DOHH2 (cell line): ENCODE measurements around the gene HIVEP1.
"Not testable (repeated sequence)": the region's sequence is repeated elsewhere in the genome, so short reads cannot be mapped to it uniquely, and the experiment has no call there.

Source experiments
- H3F3A ChIP-seq: fragments of 200-600 bp; sonication (generic), shearing (Covaris generic); 2 replicates; pipeline ENCODE4 v1.6.0; 2016; ENCODE audit warnings: antibody characterized with exemption, mild to moderate bottlenecking; ENCODE audit not compliant: control insufficient read depth, insufficient read depth
- H3K27ac ChIP-seq: fragments of 200-600 bp; sonication (generic); 2 replicates; pipeline ENCODE4 v1.5.1; 2014; ENCODE audit warnings: low read depth, mild to moderate bottlenecking, low read length, moderate library complexity
- H3K27me3 ChIP-seq: fragments of 200-600 bp; sonication (generic); 2 replicates; pipeline ENCODE4 v1.6.1; 2014; ENCODE audit warnings: mild to moderate bottlenecking, low read length, mixed read lengths; ENCODE audit not compliant: control insufficient read depth
- H3K36me3 ChIP-seq: fragments of 200-600 bp; sonication (generic); 2 replicates; pipeline ENCODE4 v1.6.1; 2014; ENCODE audit warnings: mild to moderate bottlenecking, low read length, moderate library complexity, mixed read lengths; ENCODE audit not compliant: control insufficient read depth
- H3K4me1 ChIP-seq: fragments of 200-600 bp; sonication (generic); 2 replicates; pipeline ENCODE4 v1.6.1; 2014; ENCODE audit warnings: mild to moderate bottlenecking, low read length, mixed read lengths; ENCODE audit not compliant: control insufficient read depth
- H3K4me2 ChIP-seq: fragments of 200-600 bp; sonication (generic); 2 replicates; pipeline ENCODE4 v1.6.0; 2014; ENCODE audit warnings: mild to moderate bottlenecking, low read length, moderate library complexity
- H3K4me3 ChIP-seq: fragments of 200-600 bp; sonication (generic); 2 replicates; pipeline ENCODE4 v1.5.1; 2014; ENCODE audit warnings: mild to moderate bottlenecking, low read length, mixed read lengths
- H3K79me2 ChIP-seq: fragments of 200-600 bp; sonication (generic); 2 replicates; pipeline ENCODE4 v1.6.1; 2014; ENCODE audit warnings: mild to moderate bottlenecking, low read length, mixed read lengths; ENCODE audit not compliant: control insufficient read depth
- H3K9me2 ChIP-seq: fragments of 200-600 bp; sonication (generic); replicated peaks from 2 replicates; pipeline ENCODE4 v1.6.1; 2014; ENCODE audit warnings: mild to moderate bottlenecking, low read length, mixed read lengths; ENCODE audit not compliant: control insufficient read depth
- H3K9me3 ChIP-seq: fragments of 200-600 bp; sonication (generic); 2 replicates; pipeline ENCODE4 v1.6.1; 2014; ENCODE audit warnings: antibody characterized with exemption, low read length, mixed read lengths; ENCODE audit not compliant: control insufficient read depth, insufficient read depth
- H4K20me1 ChIP-seq: fragments of 200-600 bp; sonication (generic); 2 replicates; pipeline ENCODE4 v1.6.0; 2014; ENCODE audit warnings: low read depth, mild to moderate bottlenecking, antibody characterized with exemption, low read length, moderate library complexity; ENCODE audit not compliant: control insufficient read depth, insufficient read depth
- EZH2phosphoT487 ChIP-seq: fragments of 200-600 bp; sonication (generic); IDR thresholded peaks from 2 replicates; pipeline ENCODE4 v1.6.1; 2017; ENCODE audit warnings: borderline replicate concordance, mild to moderate bottlenecking, antibody characterized with exemption, low read length, moderate library complexity, mixed read lengths
- TF ChIP-seq, protein P1 (sequence below): fragments of 200-600 bp; sonication (generic); IDR thresholded peaks from one replicate; pipeline ENCODE4 v1.5.1; 2014; ENCODE audit warnings: antibody characterized with exemption, mild to moderate bottlenecking, low read depth, low read length; ENCODE audit not compliant: poor library complexity, severe bottlenecking

Gene HIVEP1

DNA sequence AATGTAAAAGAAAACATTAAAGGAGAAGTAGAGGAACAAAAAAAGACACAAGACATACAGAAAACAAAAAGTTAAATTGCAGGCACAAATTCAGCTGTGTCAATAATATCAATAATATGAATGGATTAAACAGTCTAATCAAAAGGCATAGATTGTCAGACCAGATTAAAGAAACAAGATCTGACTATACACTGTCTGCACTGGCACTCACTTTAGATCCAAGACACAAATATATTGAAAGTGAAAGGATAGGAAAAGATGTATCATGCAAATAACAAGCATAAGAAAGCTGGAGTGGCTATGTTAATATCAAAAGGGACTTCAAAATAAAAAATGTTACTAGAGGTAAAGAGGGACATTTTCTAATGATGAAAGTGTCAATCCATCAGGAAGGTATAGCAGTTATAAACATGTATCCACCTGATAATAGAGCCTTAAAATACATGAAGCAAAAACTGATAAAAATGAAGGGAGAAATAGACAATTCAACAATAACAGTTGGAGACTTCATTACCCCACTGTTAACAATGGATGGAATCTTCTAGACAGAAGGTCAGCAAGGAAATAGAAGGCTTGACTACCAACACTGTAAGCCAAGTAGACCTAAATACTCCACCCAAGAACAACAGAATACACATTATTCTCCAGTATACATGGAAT, 89.7 kb downstream of the HIVEP1 start:
- H3K4me3 ChIP-seq: no peak overlapping the region
- no peak overlapping the region for H3K27ac ChIP-seq
- H3K9me2 ChIP-seq: no peaks in the 10 kb centered on the region
- no peaks in the 10 kb centered on the region for H3K4me1 ChIP-seq
- H4K20me1 ChIP-seq: no peaks in the 10 kb centered on the region
- no peaks in the 10 kb centered on the region for H3K36me3 ChIP-seq
- H3F3A ChIP-seq: no peaks in the 10 kb centered on the region
- no peaks in the 10 kb centered on the region for H3K79me2 ChIP-seq
- TF ChIP-seq, protein P1, sequence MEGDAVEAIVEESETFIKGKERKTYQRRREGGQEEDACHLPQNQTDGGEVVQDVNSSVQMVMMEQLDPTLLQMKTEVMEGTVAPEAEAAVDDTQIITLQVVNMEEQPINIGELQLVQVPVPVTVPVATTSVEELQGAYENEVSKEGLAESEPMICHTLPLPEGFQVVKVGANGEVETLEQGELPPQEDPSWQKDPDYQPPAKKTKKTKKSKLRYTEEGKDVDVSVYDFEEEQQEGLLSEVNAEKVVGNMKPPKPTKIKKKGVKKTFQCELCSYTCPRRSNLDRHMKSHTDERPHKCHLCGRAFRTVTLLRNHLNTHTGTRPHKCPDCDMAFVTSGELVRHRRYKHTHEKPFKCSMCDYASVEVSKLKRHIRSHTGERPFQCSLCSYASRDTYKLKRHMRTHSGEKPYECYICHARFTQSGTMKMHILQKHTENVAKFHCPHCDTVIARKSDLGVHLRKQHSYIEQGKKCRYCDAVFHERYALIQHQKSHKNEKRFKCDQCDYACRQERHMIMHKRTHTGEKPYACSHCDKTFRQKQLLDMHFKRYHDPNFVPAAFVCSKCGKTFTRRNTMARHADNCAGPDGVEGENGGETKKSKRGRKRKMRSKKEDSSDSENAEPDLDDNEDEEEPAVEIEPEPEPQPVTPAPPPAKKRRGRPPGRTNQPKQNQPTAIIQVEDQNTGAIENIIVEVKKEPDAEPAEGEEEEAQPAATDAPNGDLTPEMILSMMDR: no peak
- TF ChIP-seq EZH2phosphoT487: no peak
- no peaks in the 10 kb centered on the region for H3K27me3 ChIP-seq
- no peak overlapping the region for H3K4me2 ChIP-seq
- H3K9me3 ChIP-seq: no peaks in the 10 kb centered on the region

DNA sequence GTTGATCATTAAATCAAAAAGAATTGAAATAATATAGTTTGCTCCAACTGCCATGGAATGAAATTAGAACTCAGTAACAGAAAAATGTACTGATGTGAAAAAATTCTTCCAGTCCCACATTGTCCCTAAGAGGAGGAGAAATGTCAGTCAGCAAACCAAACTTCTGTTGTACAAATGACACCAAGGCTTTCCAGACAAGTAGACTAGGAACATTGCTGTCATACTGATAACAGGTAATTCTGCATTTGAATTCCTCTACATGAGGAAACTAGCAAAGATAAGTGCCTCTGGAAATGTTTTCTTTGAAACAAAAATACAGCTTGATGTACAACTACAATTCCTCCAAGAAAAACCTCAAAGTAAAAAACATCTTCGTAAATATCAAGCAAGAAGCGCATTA, 90.2 kb downstream of the HIVEP1 start:
- H3F3A ChIP-seq: no peaks in the 10 kb centered on the region
- no peak overlapping the region for H3K4me3 ChIP-seq
- no peaks in the 10 kb centered on the region for H3K9me2 ChIP-seq
- H3K9me3 ChIP-seq: no peaks in the 10 kb centered on the region
- H4K20me1 ChIP-seq: no peaks in the 10 kb centered on the region
- no peaks in the 10 kb centered on the region for H3K36me3 ChIP-seq
- no peaks in the 10 kb centered on the region for H3K79me2 ChIP-seq
- H3K27ac ChIP-seq: no peak overlapping the region
- no peak for TF ChIP-seq EZH2phosphoT487
- TF ChIP-seq, protein P1: no peak
- H3K27me3 ChIP-seq: no peaks in the 10 kb centered on the region
- H3K4me1 ChIP-seq: no peaks in the 10 kb centered on the region
- H3K4me2 ChIP-seq: no peak overlapping the region

DNA sequence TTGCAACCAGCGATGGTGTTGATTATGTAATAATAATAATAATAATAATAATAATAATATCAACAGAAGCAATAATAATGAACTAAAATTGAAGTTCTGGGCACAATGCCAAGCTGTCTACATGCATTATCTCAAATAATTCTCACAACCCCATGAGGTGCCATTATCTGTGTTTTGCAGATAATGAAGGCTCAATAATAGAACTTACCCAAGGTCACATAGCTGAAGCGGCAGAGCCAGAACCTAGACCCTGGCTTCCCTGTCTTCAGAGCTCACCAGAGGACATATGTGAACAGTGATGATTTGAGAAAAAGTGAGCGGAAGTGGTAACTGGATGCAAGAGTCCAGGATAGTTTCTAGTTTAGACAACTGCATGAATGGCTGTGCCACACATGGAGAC, 91.0 kb downstream of the HIVEP1 start:
- Histone ChIP-seq H3K27me3 (no peaks in the 10 kb centered on the region), H3K4me2 (no peak overlapping the region), H3K27ac (no peak overlapping the region), H3K9me3 (no peaks in the 10 kb centered on the region), H3K4me1 (no peaks in the 10 kb centered on the region), H3K9me2 (no peaks in the 10 kb centered on the region), H3K4me3 (no peak overlapping the region), H4K20me1 (no peaks in the 10 kb centered on the region), H3F3A (no peaks in the 10 kb centered on the region), H3K79me2 (no peaks in the 10 kb centered on the region), H3K36me3 (no peaks in the 10 kb centered on the region)
- TF ChIP-seq EZH2phosphoT487: no peak

DNA sequence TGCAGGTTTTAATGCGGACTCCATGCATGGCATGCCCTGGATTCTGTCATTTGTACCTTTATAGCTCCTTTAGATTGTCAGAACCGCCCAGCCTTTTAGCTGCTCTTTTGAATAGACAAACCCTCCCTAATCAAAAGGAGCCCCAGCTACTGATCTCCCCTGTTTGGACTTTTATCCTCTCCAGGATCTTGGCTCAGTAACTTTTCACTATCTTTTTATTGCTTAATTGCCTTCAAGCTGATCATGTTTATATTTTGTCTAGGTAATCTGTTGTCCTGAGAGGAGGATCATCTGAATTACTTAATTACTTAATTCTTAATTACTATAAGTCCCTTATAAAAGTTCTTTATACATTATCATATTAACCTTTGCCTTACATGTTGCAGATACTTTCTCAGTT, 93.2 kb downstream of the HIVEP1 start:
- H3K27me3 ChIP-seq: no peaks in the 10 kb centered on the region
- no peak overlapping the region for H3K4me3 ChIP-seq
- H3K4me2 ChIP-seq: no peak overlapping the region
- TF ChIP-seq, protein P1: no peak
- TF ChIP-seq EZH2phosphoT487: no peak
- no peak overlapping the region for H3K27ac ChIP-seq
- H3F3A ChIP-seq: no peaks in the 10 kb centered on the region
- no peaks in the 10 kb centered on the region for H3K9me2 ChIP-seq
- H3K36me3 ChIP-seq: peaks cover 5% of the 10 kb centered on the region; the same call in 1 of the 2 replicates
- no peaks in the 10 kb centered on the region for H4K20me1 ChIP-seq
- H3K4me1 ChIP-seq: no peaks in the 10 kb centered on the region
- no peaks in the 10 kb centered on the region for H3K9me3 ChIP-seq
- H3K79me2 ChIP-seq: no peaks in the 10 kb centered on the region

DNA sequence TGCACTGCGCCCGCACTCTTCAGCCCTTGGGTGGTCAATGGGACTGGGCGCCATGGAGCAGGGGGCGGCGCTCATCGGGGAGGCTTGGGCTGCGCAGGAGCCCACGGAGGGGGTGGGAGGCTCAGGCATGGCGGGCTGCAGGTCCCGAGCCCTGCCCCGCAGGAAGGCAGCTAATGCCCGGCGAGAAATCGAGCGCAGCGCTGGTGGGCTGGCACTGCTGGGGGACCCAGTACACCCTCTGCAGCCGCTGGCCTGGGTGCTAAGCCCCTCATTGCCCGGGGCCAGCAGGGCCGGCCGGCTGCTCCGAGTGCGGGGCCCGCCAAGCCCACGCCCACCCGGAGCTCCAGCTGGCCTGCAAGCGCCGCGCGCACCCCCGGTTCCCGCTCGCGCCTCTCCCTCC, 96.3 kb downstream of the HIVEP1 start:
- H3K79me2 ChIP-seq, H3K9me3 ChIP-seq, H3K36me3 ChIP-seq, H3K27me3 ChIP-seq, H3K4me2 ChIP-seq, H4K20me1 ChIP-seq, H3K9me2 ChIP-seq, H3K4me3 ChIP-seq, H3F3A ChIP-seq, H3K27ac ChIP-seq, H3K4me1 ChIP-seq: not testable (repeated sequence)
